Body of pancreas (tissue), 4 donors: ENCODE measurements around the gene PFKFB4. TPM values are rescaled to one million over a fixed set of nuclear protein-coding genes. Genes with fewer than 3 reads are reported as not detected.

Source experiments
- ATAC-seq: fragments of 150-250 bp; one replicate; pipeline ENCODE4 v1.9.1; 2016
- DNase-seq, 4 donors: peaks; one replicate each; pipeline ENCODE4 v3.0.0-alpha.2; 2019
- H3K27ac ChIP-seq, 4 donors: fragments of 200-600 bp; sonication (generic); 1 replicate in 3 of 4; 2 replicates in 1 of 4; pipeline versions ENCODE4 v1.5.1 to v1.6.1; 2016 to 2019; ENCODE audit warnings: mild to moderate bottlenecking in 1 of 4, mixed read lengths in 1 of 4, moderate library complexity in 1 of 4
- H3K27me3 ChIP-seq, 2 donors: fragments of 200-600 bp; sonication (generic); one replicate each; pipeline ENCODE4 v1.6.0; 2016; ENCODE audit warnings: mild to moderate bottlenecking in 1 of 2
- H3K36me3 ChIP-seq, 2 donors: fragments of 200-600 bp; sonication (generic); replicated peaks in 1 of 2; 2 replicates each; pipeline ENCODE4 v1.5.1; 2016; ENCODE audit warnings: low read depth in 2 of 2; ENCODE audit not compliant: insufficient read depth in 1 of 2
- H3K4me1 ChIP-seq: fragments of 200-600 bp; sonication (generic); one replicate; pipeline ENCODE4 v1.6.0; 2016
- H3K4me3 ChIP-seq, 2 donors: fragments of 200-600 bp; sonication (generic); 1 replicate in 1 of 2; 2 replicates in 1 of 2; pipeline ENCODE4 v1.5.1; 2016 to 2019
- H3K9me3 ChIP-seq, 3 donors: fragments of 200-600 bp; sonication (generic); 1 replicate in 2 of 3; 2 replicates in 1 of 3; pipeline ENCODE4 v1.5.1; 2016
- POLR2A ChIP-seq, 3 donors: fragments of 450-650 bp; IDR thresholded peaks; one replicate each; pipeline ENCODE4 v1.6.1; 2016; ENCODE audit warnings: antibody characterized with exemption in 3 of 3, mild to moderate bottlenecking in 2 of 3
- WGBS, 2 donors: methylation state at CpG; one replicate each; pipeline ENCODE4 v1.1.5; 2017; 5-methylcytosine and 5-hydroxymethylcytosine counted together
- intact Hi-C: fragments of 100-400 bp; cut with DNase I; formaldehyde crosslinking; loops from one replicate; pipeline ENCODE4 v1.15.1; 2023
- total RNA-seq, 2 donors: library from RNA; depleted of rRNA; stranded (reverse); fragments of >200 nt; gene quantifications; one replicate each; pipeline ENCODE4 v1.1.0, GENCODE V29; 2016
- TF ChIP-seq, protein P1 (sequence below), 7 experiments: fragments of 450-650 bp in 4 of 7; fragments of 200-600 bp in 3 of 7; sonication (generic) in 3 of 7; IDR thresholded peaks; one replicate each; pipeline ENCODE4 v1.5.1; 2016 to 2019; ENCODE audit warnings: antibody characterized with exemption in 7 of 7

Gene PFKFB4
- total RNA-seq, 2 donors from 2014 or later, result 8.9 to 11.4 TPM

GRCh38 chr3:48566401-48566760, 9.8 kb upstream of the PFKFB4 start:
- no peak for TF ChIP-seq POLR2A (IDR thresholded peaks at IDR 0.05)
- TF ChIP-seq, protein P1, sequence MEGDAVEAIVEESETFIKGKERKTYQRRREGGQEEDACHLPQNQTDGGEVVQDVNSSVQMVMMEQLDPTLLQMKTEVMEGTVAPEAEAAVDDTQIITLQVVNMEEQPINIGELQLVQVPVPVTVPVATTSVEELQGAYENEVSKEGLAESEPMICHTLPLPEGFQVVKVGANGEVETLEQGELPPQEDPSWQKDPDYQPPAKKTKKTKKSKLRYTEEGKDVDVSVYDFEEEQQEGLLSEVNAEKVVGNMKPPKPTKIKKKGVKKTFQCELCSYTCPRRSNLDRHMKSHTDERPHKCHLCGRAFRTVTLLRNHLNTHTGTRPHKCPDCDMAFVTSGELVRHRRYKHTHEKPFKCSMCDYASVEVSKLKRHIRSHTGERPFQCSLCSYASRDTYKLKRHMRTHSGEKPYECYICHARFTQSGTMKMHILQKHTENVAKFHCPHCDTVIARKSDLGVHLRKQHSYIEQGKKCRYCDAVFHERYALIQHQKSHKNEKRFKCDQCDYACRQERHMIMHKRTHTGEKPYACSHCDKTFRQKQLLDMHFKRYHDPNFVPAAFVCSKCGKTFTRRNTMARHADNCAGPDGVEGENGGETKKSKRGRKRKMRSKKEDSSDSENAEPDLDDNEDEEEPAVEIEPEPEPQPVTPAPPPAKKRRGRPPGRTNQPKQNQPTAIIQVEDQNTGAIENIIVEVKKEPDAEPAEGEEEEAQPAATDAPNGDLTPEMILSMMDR (IDR thresholded peaks at IDR 0.05), result no peak
- 87 to 89% methylated on average over 7 to 8 of the region's 9 CpGs for WGBS, 2 donors
- Histone ChIP-seq H3K27ac (no peak overlapping the region), H3K4me1 (no peaks in the 10 kb centered on the region), H3K27me3 (no peaks in the 10 kb centered on the region), H3K4me3 (no peak overlapping the region), H3K36me3 (no peaks in the 10 kb centered on the region), H3K9me3 (no peaks in the 10 kb centered on the region)
- no peak for ATAC-seq
- no peak for DNase-seq
- intact Hi-C loops, result no loop called here

DNA sequence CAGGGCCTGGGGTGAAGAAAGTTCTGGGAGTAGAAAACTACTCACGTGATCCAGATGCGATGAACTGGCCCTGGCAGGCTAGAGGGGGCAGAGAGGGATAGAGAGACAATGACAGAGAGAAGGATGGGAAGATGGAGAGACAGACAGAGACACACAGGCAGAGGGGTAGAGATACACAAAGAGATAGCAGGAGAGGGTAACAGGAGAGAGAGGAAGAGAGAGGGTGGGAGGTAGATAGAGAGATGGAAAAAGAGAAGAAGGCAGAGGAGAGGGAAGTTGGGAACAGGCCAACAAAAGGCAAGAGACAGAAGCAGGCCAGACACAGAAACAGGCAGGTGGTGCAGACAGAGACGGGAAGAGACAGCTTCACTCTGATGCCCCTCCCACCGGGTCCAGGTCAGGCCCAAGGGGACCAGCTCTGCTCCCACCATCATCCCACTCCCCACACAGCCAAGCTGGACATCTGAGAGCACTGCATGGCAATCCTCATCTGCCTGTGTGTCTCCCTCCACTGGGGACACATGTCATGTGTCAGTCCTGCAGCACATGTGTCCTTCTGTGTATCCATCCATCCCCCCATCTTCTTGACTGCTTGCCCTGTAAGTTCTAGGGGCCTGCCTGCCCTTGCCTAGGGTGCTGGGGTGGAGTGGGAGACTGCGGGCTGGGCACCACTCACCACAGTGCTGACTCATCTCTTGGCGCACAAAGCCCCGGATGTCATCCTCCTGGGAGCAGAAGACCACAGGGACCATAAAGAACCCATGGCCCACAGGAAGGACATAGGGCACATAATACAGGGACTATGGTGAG, 9.2 kb upstream of the PFKFB4 start:
- H3K4me1 ChIP-seq, result peaks cover 3% of the 10 kb centered on the region
- no peaks in the 10 kb centered on the region for H3K9me3 ChIP-seq
- H3K27ac ChIP-seq, result no peak overlapping the region
- H3K27me3 ChIP-seq, result no peaks in the 10 kb centered on the region
- DNase-seq, result no peak
- no peak overlapping the region for H3K4me3 ChIP-seq
- TF ChIP-seq, protein P1 (IDR thresholded peaks at IDR 0.05), result no peak
- no peak for TF ChIP-seq POLR2A (IDR thresholded peaks at IDR 0.05)
- intact Hi-C loops, result no loop called here
- WGBS, 2 donors, result 55 to 71% methylated on average over 7 of the region's 7 CpGs
- no peak for ATAC-seq
- no peaks in the 10 kb centered on the region for H3K36me3 ChIP-seq

- Histone ChIP-seq H3K9me3 (no peaks in the 10 kb centered on the region), H3K36me3 (no peaks in the 10 kb centered on the region), H3K27ac (no peak overlapping the region), H3K4me3 (no peak overlapping the region), H3K4me1 (peaks cover 3% of the 10 kb centered on the region), H3K27me3 (no peaks in the 10 kb centered on the region)
- 89 to 95% methylated on average over 10 to 11 of the region's 11 CpGs for WGBS, 2 donors
- DNase-seq (no peak), ATAC-seq (no peak)
- TF ChIP-seq, protein P1 (IDR thresholded peaks at IDR 0.05), result no peak
- intact Hi-C loops, result no loop called here
Observed at GRCh38 chr3:48565186-48565585, 8.6 kb upstream of the PFKFB4 start.

- DNase-seq (no peak), ATAC-seq (no peak)
- intact Hi-C loops, result loop anchor here (5.0 kb wide), 1 partner anchor 102 kb away; no protein-coding TSS in a partner anchor
- no peaks in the 10 kb centered on the region for H3K36me3 ChIP-seq
- no peaks in the 10 kb centered on the region for H3K9me3 ChIP-seq
- no peak overlapping the region for H3K4me3 ChIP-seq
- H3K4me1 ChIP-seq, result peaks cover 3% of the 10 kb centered on the region
- no peaks in the 10 kb centered on the region for H3K27me3 ChIP-seq
- no peak overlapping the region for H3K27ac ChIP-seq
- 79% methylated on average over 9 of the region's 11 CpGs; no CpG with 5 or more reads in 1 of the 2 donors for WGBS, 2 donors
- TF ChIP-seq, protein P1 (IDR thresholded peaks at IDR 0.05), result no peak
- no peak for TF ChIP-seq POLR2A (IDR thresholded peaks at IDR 0.05)
Observed at GRCh38 chr3:48564667-48565066, 8.1 kb upstream of the PFKFB4 start.

- TF ChIP-seq, protein P1 (IDR thresholded peaks at IDR 0.05), result no peak
- no peak for TF ChIP-seq POLR2A (IDR thresholded peaks at IDR 0.05)
- Histone ChIP-seq H3K9me3 (no peaks in the 10 kb centered on the region), H3K27ac (no peak overlapping the region), H3K4me3 (no peak overlapping the region), H3K4me1 (peaks cover 3% of the 10 kb centered on the region), H3K27me3 (no peaks in the 10 kb centered on the region), H3K36me3 (no peaks in the 10 kb centered on the region)
- intact Hi-C loops, result loop anchor here (5.0 kb wide), 1 partner anchor 102 kb away; no protein-coding TSS in a partner anchor
- DNase-seq (peak in 1 of 4 donors; percentile 68), ATAC-seq (no peak)
- 66 to 95% methylated on average over 3 to 8 of the region's 10 CpGs for WGBS, 2 donors
Observed at GRCh38 chr3:48564022-48564421, 7.4 kb upstream of the PFKFB4 start.
